ENCODE measurements around the gene MCUR1. TPM values are rescaled to one million over a fixed set of nuclear protein-coding genes. Genes with fewer than 3 reads are reported as not detected.
"Not testable (repeated sequence)": the region's sequence is repeated elsewhere in the genome, so short reads cannot be mapped to it uniquely, and the experiment has no call there.

The MCUR1 gene
- total and polyA plus RNA-seq, 8 donors = 2.3 to 16.4 (median 8.9) TPM

DNA sequence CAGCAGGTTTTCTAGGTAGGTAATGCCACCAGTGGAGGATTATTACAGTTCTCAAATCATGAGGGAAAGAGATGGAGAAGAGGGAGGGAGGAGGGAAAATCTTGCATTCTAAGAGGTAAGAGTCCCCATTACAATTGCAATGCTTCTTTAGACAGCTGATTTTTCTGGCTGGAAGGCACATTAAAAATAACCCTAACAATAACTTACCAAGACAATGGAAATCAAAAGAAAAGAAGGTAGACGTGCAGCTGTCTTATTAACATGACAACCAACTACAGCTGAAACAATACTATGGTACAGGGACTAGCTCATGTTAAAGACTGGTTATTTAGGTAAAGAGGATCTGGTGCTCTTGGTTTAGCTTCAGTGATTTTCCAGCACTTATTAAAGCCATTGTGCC, 24.6 kb downstream of the MCUR1 start:
- Histone ChIP-seq H3K4me1 (no peaks in the 10 kb centered on the region), H3K36me3 (peaks cover 0 to 48% (median 48%) of the 10 kb centered on the region in 4 donors), H3K27me3 (no peaks in the 10 kb centered on the region), H3K27ac (no peak overlapping the region), H3K9me3 (no peaks in the 10 kb centered on the region), H3K4me3 (no peak overlapping the region)
- no peak for DNase-seq
- TF ChIP-seq EP300 (IDR thresholded peaks at IDR 0.05) (no peak), POLR2A (IDR thresholded peaks at IDR 0.05) (no peak), POLR2AphosphoS5 (IDR thresholded peaks at IDR 0.05) (no peak)
- TF ChIP-seq, protein P1, sequence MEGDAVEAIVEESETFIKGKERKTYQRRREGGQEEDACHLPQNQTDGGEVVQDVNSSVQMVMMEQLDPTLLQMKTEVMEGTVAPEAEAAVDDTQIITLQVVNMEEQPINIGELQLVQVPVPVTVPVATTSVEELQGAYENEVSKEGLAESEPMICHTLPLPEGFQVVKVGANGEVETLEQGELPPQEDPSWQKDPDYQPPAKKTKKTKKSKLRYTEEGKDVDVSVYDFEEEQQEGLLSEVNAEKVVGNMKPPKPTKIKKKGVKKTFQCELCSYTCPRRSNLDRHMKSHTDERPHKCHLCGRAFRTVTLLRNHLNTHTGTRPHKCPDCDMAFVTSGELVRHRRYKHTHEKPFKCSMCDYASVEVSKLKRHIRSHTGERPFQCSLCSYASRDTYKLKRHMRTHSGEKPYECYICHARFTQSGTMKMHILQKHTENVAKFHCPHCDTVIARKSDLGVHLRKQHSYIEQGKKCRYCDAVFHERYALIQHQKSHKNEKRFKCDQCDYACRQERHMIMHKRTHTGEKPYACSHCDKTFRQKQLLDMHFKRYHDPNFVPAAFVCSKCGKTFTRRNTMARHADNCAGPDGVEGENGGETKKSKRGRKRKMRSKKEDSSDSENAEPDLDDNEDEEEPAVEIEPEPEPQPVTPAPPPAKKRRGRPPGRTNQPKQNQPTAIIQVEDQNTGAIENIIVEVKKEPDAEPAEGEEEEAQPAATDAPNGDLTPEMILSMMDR (IDR thresholded peaks at IDR 0.05) = no peak
- intact Hi-C loops (cut with DNase I; ENCODE audit: low total_unique reads) = no loop called here
- WGBS, 5 donors = 72 to 100% (median 96%) methylated on average over 1 of the region's 1 CpG

DNA sequence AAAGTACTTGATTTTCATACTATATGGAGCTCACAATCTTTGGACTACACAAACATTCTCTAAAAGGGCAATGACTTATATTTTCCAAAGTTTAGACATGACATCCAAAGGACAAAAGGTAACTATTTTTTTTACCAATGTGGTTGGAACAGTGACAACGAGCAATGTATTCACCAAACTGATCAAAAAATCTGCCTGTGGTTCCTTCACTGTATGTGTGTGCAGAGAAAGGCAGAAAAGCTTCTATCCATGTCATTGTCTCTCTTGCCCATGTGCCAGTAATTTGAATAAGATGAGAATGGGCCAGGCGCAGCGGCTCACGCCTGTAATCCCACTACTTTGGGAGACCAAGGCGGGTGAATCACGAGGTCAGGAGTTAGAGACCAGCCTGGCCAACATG, 25.5 kb downstream of the MCUR1 start:
- no peaks in the 10 kb centered on the region for H3K9me3 ChIP-seq

DNA sequence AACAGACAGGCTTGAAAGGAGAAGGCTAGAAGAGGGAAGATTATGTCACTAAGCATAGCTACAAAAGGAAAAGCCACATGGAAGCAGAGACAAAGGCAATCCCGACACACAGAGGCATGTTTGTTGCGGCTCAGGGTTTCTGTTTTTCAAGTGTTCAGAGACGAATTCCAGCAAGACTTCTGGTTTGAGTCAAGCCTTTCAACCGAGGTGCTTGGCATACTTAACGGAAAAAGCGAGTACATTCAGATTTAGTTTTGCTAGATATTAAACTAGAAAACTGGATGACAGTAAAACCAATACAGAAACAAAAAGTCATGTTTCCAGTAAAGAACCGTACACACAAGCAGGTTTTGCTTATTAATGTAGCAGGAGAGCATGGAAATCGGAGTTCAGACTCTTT, 27.2 kb downstream of the MCUR1 start:
- WGBS, 5 donors = 53 to 66% (median 60%) methylated on average over 8 of the region's 8 CpGs
- peak in 1 of 2 donors; percentile 84 for DNase-seq
- Histone ChIP-seq H3K36me3 (peaks cover 0 to 32% (median 27%) of the 10 kb centered on the region in 4 donors), H3K27me3 (no peaks in the 10 kb centered on the region), H3K4me1 (no peaks in the 10 kb centered on the region), H3K9me3 (no peaks in the 10 kb centered on the region), H3K4me3 (peak overlapping the region in 2 of 4 donors; percentile 7 to 11), H3K27ac (peak overlapping the region in 3 of 5 donors; percentile 19 to 56 (median 41))
- intact Hi-C loops (cut with DNase I; ENCODE audit: low total_unique reads) = no loop called here
- TF ChIP-seq, protein P1 (IDR thresholded peaks at IDR 0.05) = no peak
- no peak for TF ChIP-seq EP300 (IDR thresholded peaks at IDR 0.05)
- TF ChIP-seq POLR2AphosphoS5 (IDR thresholded peaks at IDR 0.05) = peak in 1 of 3 donors; percentile 20

More for the DNA sequence above, 25.5 kb downstream of the MCUR1 start:
- H3K36me3 ChIP-seq = peaks cover 0 to 46% (median 43%) of the 10 kb centered on the region in 4 donors
- no peaks in the 10 kb centered on the region for H3K27me3 ChIP-seq
- TF ChIP-seq POLR2A (IDR thresholded peaks at IDR 0.05) = no peak
- TF ChIP-seq EP300 (IDR thresholded peaks at IDR 0.05) = no peak
- TF ChIP-seq, protein P1 (IDR thresholded peaks at IDR 0.05) = no peak
- TF ChIP-seq POLR2AphosphoS5 (IDR thresholded peaks at IDR 0.05) = no peak
- DNase-seq = no peak
- intact Hi-C loops (cut with DNase I; ENCODE audit: low total_unique reads) = no loop called here
- no peaks in the 10 kb centered on the region for H3K4me1 ChIP-seq
- no peak overlapping the region for H3K4me3 ChIP-seq
- 86 to 98% (median 96%) methylated on average over 6 of the region's 6 CpGs for WGBS, 5 donors
- no peak overlapping the region for H3K27ac ChIP-seq

DNA sequence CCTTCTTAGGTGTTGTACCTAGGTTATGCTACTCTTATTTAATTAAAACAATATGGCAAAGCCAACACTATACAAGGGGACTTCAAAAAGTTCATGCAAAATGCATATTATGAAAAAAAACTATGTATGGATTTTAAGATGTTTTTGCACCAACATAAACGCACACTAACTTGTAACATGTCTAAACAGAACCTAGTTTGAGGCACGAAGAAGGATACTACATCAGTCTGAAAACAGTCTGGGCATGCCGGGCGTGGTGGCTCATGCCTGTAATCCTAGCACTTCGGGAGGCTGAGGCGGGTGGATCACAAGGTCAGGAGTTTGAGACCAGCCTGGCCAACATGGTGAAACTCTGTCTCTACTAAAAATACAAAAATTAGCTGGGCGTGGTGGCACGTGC, 34.2 kb downstream of the MCUR1 start:
- H3K36me3 ChIP-seq; H3K27me3 ChIP-seq; H3K4me3 ChIP-seq; intact Hi-C loops (cut with DNase I; ENCODE audit: low total_unique reads); H3K27ac ChIP-seq; H3K4me1 ChIP-seq; H3K9me3 ChIP-seq: not testable (repeated sequence)
- WGBS, 5 donors = 89 to 94% (median 91%) methylated on average over 8 of the region's 8 CpGs
- peak in 1 of 2 donors; percentile 2 for DNase-seq

DNA sequence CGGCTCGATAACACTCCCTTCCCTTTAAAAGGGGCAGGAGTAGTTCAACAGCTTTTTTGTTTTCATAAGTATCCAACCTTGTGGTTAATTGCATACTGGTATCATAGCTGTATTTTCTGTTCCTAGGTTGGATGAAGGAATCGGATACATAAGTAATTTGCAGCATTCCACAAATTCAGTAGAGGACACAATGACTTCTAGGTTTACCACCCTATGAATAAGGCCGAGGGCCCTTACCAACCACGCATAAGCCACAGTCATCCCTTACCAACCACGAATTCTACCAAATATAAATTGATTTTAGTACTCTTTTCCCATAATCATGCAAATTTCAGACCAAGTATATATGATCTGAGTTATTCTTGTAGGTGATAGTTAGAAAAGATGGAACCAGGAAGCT, 36.3 kb downstream of the MCUR1 start:
- Histone ChIP-seq H3K9me3 (no peaks in the 10 kb centered on the region), H3K4me3 (no peak overlapping the region), H3K4me1 (no peaks in the 10 kb centered on the region), H3K27ac (no peak overlapping the region), H3K27me3 (no peaks in the 10 kb centered on the region), H3K36me3 (no peaks in the 10 kb centered on the region)
- WGBS, 5 donors = 90 to 93% (median 90%) methylated on average over 6 of the region's 6 CpGs
- DNase-seq = no peak
- TF ChIP-seq EP300 (IDR thresholded peaks at IDR 0.05) (no peak), POLR2AphosphoS5 (IDR thresholded peaks at IDR 0.05) (no peak)
- intact Hi-C loops (cut with DNase I; ENCODE audit: low total_unique reads) = no loop called here
